Kidney capillary endothelial cell (primary cell): ENCODE data around the gene CEMIP2.

Source experiments
- DNase-seq: peaks from one replicate; pipeline ENCODE4 v3.0.0-alpha.2; 2018; ENCODE audit warnings: low spot score

CEMIP2 gene

DNA sequence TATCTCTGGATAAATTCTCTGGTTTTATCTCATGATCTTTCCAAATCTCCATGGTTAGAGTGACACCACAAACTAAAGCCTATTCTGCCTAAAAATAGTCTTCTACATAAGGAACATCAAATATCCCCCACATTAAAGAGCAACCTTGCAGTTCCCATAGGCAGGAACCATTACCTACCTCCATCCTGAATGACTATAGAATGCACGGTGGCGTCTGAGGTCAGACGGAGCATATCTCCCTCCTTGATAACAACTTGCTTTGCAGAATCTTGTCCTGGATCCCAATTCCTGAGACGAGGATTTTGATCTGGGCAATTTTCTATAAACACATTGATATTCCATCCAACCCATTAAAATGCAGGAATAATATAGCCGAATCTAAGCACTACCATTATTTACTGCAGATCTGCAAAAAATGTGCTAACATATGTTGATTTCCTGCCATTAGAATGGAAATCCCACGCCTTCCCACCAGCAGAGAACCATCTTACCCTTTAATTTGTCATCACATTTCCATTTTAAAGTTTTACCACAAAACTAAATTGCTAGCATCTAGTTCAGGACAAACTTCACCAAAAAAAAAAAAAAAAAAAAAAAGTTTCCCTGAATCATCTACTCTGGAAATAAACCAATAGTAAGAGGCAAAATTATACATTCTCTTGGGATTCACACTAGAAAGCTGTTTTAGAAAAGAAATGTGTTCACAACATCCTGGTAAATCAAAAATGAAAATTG, 22.1 kb downstream of the CEMIP2 start:
- DNase-seq: no peak

DNA sequence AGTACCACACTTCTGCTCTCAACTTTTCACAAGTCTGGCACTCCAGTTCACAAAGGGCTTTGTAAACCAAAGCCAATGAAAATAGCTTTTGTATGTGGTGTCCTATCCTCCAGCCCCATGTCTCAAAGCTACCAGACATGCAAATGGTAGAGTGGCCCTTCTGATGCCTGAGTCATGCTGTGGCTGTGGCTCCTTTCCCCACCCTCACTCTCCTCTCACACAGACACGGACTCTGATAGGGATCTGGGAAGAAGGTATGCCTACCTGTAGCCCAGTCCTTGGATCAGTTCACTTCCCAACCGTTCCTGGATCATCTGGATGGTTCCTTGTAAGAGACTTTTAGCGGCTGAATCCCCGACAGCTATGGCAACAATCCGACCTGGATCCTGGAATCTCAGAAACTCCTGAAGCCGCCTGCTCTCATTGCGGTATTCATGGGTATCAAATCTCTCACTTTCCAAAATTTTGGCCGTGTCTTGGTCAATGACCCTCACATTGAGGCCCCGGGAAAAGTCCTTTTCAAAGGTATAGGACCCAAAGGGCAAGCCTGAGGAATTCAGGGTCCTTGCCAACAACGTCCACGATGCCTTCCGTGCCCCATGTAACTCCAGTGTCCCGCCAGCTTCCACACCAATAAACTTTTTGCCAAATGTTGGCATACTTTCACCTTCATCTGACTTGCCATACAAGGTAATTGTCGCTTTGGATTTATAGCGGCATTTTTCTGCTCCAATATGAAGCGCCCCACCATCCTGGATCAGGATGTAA, 23.4 kb downstream of the CEMIP2 start:
- DNase-seq: no peak

DNA sequence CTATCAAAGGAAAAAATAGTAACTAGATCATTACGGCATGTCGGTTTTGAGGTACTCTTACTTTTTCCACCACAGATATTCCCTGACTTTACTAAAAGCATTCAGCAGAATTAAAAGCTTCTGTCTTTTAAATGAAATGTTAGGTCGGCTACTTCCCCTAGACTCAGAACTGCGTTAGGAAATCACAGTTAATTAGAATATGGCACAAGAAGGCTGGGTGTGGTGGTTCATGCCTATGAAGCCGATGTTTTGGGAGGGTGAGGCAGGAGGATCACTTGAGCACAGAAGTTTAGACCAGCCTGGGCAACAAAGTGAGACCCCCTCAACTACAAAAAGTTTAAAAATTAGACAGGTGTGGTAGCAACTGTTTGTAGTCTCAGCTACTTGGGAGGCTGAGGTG, 24.4 kb downstream of the CEMIP2 start:
- no peak for DNase-seq

DNA sequence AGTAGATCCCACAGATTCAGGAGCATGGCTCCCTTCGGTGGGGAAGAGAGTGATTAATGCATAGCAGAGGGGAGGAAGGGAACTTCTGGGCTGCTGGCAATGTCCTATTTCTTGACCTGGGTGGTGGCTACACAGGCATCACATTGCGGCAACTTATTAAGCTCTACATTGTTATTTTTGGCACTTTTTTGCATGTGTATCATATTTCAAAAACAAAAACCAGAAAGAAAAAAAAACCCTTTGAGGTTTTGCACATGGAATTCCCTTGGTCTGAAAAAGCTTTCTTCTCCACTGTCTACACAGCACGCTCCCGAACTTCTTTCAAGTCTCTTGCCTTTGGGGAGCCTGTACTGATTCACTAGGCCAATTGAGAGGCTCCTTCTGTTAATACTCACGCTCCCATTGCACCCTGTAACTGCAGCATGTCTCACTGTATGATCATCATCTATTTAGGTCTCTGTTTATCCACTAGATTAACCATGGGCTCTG, 25.1 kb downstream of the CEMIP2 start:
- no peak for DNase-seq

DNA sequence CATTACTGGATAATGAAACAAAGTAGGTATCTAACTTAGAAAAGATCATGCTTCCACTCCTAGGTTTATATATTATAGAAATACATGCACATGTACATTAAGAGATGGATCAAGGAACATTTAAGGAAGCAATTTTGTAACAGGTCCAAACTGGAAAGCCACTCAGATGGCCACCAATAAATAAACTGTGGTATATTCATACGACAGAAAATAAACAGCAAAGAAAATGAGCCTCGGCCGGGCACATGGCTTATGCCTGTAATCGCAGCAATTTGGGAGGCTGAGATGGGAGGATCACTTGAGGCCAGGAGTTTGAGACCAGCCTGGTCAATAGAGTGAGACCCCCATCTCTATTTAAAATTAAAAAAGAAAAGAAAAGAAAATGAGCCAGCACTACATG, 25.6 kb downstream of the CEMIP2 start:
- DNase-seq: no peak

DNA sequence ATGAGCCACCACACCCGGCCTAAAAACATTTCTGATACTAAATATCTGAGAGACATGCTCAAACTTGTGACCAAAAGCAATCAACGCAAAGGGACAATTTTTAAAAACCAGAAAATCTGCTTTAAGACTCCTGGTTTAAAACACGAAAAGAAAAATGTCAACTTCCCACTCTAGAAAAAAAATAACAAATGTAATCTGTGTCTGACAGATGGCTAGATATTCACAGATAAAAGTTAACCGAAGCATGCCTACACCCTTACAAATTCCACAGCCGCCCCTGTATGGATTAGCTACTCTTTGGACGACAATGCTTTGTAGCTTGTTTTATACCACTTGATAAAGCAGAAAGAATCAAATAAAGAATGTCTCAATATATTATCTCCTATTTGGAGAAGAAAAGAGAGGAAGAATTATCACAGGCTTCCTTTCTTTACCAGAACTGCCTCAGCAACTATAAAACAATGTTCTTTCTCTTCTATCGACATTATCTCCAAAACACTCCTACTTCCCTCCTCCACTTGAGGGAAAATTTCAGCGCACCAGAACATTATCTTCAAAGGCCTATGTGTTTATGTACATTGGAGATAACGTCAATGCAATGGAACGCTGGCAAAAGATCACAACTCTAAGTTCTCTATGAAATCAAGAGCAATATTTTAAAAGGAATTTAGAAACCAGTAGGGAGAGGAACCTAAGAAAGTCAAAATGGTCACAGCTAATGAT, 26.2 kb downstream of the CEMIP2 start:
- no peak for DNase-seq

DNA sequence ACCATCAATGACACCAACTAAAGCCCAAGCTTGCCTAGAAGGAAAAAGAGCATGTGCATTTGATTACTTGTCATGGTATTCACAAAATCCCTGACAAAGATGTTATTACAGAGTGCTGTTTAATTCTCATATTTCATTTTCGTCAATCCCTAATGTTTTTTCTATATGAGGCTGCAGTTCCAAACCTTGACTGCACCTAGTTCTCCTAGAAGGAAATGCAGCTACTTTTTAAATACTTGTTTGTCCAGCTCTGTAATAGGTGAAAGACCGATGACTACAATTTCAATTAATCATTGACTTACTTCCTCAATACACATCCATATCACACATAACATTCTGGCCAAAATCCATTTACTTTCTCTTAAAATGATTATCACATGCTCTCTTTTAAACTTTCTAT, 28.1 kb downstream of the CEMIP2 start:
- no peak for DNase-seq

DNA sequence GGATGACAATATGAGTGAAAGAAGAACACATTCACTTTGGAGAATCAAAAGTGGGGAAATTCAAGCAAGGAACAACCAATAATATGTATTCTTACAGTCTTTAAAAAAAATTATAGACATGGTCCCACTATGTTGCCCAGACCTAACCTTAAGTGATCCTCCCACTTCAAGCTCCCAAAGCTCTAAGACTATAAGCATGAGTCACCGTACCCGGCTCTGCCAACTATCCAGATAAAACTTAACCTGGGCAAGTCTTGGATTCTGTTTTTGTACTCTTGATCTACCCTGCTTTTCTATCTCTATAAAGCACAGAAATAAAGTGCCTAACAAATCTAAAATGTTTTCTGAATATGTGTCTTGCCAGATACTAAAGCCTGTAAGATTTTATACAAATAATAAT, 30.9 kb downstream of the CEMIP2 start:
- DNase-seq: no peak

DNA sequence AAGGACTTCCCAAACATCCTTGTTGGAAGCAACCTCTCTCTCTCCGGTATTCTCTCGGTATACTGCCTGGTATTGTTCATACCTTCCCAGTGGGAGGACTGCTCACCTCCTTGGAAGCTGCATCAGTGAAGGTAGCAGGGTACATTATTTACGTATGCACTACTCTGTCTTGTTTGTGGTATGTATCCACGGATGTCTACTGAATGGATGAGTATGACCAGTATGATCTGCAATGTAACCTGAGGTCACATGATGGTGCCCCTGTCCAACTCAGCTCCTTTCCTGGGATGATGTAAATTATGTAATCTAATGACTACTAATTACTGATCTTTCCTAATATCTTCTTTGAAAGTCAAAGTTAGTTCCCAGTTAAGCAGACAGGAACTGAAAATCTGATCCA, 32.1 kb downstream of the CEMIP2 start:
- no peak for DNase-seq

DNA sequence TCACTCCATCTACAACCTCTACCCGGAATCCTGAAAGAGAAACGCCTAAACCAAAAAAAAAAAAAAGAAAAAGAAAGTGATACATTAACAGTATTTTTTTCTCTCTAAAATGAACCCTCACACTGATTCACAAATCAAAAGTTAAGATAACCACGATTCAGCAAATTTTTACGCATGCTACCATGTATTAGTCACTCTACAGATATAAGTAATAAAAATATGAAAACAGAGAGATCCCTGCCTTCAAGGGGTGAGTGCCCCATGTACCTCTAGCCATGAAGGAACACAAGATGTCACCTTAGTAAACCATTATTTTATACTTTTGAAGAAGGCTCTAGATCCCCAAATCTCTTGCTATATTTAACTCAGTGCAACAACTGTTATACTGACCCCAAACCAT, 33.4 kb downstream of the CEMIP2 start:
- no peak for DNase-seq

DNA sequence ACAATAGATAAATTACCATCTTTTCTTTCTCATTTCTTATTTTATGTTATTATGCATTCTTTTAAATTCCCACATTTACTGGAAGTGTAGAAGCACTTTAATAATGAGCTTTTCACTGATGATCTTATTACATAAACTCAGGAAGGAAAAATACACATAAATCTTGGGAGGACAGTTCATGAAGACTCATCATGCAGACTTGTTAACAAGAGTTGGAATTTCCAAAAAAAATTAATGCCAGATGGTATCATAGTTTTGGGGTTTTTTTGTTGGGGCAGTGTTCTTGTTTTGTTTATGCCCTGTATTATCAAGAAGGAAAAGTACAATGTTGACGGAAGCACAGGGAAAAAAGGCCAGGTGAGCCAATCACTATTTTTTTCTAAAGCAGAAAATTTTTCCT, 35.1 kb downstream of the CEMIP2 start:
- DNase-seq: no peak

DNA sequence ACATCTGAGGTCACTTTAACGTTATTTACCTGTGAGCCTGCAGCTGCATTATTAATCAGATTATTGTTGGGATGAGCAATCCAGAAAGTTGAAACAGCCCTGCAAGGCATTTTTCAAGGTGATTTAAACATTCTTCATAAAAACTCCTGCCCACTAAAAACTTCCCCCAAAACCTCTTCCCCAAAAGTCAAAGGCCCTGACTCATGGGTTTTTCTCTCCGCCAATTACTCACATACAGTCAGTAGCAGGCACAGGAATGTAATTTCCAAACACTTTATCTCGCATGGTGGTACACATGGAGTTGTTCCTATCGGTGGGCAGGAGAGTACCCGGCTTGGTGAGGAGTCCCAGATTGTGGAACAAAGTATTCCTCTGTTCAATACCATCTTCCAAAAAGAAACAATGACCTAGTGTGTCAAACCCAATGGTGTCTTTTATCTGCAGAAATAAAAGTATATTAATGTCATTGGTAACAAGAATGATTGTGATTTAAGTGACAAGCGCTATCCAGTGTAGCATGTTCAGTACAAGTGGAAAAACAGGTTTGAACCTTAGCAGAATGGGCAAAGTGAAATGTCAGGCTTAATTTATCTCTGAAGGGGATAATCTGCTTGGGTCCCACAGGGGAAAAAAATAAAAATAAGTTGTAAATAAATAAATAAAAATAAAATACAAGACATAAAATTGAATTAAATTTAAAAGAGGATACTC, 38.3 kb downstream of the CEMIP2 start:
- no peak for DNase-seq

DNA sequence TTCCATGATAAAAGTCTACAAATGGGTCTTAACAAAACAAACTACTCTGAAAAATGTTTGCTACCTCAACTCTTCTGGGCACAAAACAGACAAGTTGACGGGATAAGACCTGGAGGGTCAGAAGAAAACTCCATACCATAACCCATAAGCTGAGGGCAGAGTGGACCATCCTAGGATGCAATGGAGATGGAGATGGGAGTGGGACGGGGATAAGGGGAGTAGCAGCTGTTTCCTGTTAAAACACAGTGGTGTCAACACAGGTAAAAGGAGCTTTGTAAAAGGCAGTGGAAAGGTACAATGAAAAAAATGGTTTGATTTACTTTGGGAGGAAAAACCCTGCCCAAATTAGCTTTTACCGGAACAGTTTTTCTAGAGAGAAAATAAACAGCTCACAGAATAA, 41.6 kb downstream of the CEMIP2 start:
- DNase-seq: no peak

DNA sequence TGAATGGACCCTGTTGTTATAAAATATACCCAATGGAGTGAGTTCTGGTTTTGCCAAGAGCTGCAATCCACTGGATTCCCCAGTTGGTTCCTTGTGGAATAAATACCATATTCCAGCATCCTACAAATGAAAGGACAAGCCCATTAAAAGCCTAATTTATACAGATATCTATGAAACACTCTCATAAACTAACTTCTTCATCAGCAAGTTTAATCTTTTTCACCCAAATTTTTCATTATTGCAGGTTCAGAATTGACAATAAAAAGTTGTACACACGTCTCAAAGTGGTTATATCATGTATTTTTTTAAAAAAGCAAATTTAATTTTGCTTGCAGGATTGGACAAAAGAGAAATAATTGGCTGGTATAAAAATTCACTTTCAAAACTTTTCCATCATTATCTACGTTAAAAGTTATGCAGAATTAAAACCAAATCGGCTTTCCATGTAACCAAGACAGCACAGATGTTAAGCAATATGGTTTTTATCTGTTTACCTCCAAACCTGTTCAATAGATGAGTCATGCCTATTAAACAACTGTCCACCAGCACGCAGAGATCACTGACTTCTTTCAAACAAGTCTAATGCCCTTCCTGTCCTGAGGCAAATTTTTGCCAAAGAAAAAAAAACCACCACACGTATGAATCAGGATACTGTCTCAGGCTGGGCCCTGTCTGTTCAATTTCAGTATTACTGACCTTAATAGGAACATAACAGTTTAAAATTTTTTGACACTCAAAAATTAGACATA, 42.5 kb downstream of the CEMIP2 start:
- peak; percentile 52 for DNase-seq

DNA sequence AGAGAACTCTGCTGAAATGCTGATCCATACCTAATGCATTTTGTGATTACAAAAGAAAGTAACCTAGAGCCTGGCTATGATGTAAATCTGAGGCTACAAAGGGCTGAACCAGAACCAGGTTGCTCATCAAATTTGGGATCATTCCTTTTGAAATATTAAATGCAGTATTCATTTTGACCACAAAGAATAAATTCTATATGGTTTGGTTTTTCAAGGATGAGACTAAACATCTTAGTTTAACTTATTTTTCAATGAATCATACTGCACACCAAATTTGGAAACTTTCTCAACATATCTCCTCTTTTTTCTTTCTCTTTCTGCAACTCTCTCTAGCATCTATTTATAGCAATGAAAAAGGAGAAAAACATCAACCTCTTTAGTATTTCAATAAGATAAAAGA, 46.5 kb downstream of the CEMIP2 start:
- DNase-seq: no peak

DNA sequence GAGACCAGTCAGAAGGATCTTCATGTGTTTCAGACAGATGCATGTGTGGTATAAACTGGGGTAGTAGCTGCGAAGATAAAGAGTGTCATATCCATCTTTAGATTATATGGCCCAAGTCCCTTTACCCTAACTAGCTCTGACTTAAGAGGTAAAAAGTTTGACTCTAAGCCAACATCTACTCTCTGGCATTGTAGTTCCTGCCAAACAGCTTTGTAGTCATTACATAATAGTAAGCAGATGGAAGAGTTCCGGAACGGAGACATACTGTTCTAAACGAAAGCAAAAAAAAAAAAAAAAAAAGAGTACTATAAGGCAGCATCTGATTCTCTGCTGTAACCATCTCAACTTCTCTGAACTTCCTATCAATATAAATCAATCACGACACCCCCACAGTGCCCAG, 48.8 kb downstream of the CEMIP2 start:
- DNase-seq: no peak

DNA sequence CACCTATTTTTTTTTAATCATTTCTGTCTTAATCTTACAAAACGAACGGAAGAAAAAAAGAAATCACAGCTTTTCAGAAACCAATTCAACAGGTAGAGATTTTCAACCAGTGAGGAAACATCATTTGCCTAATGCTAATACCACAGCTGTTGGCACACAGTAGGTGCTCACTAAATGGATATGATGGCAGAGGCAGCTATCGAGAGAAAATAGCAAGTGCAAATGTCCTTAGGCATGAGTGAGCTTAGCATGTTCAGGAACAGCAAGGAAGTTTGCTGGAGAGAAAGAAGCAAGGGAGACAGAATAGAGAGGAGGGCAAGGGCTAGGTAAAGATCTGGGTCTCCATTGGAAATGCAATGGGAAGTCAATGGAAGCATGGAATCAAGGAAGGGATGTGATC, 49.2 kb downstream of the CEMIP2 start:
- no peak for DNase-seq

DNA sequence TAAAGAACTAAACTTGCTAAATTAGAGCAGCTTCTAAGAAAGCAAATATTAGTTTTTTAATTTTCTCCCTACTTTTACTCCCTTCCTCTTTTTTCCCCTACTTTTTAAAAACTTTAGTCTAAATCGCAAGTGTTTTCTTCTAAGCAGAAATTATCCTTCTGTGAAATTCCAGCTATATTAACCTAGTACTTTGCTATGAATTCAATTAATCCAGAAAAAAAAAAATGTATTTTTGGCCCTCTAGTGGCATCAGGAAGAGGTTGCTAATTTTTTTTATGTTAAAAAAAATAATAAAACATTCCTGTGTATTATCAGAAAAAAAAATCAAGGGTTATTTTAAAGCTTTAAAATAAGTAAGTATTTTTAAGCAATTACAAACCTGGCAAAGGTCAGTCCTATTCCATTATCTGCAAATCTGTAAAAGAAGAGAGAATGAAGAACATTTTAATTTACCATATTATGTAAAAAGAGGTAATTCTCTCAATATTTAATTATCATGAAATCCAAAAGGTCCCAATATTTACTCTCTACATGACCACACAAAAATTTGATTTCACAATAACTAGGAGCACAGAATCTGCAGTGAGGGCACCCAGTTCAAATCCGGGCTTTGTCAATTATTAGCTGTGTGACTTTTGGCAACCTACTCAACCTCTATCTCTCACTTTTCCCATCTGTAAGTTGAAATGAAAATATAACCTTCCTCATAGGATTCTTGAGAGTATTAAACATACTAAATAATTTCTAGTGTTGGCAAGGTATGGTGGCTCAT, 52.0 kb downstream of the CEMIP2 start:
- DNase-seq: peak; percentile 34

DNA sequence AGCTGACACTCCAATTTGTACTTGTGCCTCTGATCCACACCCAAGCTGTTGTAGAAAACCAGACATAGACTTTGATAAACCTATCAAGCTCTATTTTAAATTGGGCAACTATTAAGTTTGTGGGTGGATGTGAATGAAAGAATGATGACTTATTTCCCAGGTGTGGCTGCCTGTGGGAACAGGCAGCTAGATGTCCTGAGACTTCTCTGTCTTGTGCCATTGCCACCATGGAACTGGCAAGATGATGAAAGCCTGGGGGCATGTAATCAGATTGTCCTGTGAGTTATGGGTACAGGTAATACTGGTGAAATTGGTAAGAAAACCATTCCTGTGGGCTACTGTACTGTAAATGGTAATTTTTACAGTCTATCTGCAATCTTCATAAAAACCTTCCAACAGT, 57.5 kb downstream of the CEMIP2 start:
- no peak for DNase-seq

DNA sequence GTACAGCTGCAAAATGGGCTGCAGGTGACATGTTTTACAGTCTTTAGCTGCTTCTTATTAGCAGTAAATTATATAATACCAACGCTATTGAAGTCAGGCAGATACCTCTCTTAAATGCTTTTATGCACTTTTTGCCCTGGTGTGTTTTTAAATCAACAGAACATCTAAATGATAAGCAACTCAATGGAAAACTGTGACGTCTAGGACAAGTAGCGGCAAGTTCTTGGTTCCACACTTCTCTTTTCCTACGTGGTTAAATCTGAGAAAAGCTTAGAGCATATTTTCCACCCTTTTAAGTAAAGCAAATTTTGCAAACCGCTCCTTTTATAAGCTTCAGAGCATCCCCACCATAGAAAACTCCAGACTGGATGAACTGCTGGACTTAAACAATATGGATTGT, 58.1 kb downstream of the CEMIP2 start:
- no peak for DNase-seq

DNA sequence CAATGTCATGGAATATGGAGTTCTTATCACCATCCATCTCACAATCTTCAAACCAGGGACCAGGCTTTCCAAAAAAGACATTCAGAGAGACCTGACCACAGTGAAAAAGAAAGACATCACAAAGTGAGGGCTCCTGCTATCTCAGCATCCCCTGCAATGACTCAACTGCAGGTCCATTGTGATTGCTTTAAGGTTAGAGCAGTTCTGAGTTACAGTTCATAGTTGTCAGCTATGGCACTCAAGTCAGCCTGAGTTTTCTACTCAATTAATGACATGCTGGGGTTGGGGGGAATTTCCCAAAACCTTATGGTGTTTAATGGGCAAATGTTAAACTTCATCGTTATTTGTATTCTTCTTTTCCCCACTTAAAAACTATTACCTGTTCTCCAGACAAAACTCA, 58.9 kb downstream of the CEMIP2 start:
- DNase-seq: no peak
